ENCODE measurements around the gene C12orf57. TPM values are rescaled to one million over a fixed set of nuclear protein-coding genes. Genes with fewer than 3 reads are reported as not detected.

Gene C12orf57
- total and polyA plus RNA-seq, 9 of the 15 experiments (the other 6 are each of a cell fraction or from before 2014, with no cell fraction given), result 26.7 to 191 (median 107) TPM

DNA sequence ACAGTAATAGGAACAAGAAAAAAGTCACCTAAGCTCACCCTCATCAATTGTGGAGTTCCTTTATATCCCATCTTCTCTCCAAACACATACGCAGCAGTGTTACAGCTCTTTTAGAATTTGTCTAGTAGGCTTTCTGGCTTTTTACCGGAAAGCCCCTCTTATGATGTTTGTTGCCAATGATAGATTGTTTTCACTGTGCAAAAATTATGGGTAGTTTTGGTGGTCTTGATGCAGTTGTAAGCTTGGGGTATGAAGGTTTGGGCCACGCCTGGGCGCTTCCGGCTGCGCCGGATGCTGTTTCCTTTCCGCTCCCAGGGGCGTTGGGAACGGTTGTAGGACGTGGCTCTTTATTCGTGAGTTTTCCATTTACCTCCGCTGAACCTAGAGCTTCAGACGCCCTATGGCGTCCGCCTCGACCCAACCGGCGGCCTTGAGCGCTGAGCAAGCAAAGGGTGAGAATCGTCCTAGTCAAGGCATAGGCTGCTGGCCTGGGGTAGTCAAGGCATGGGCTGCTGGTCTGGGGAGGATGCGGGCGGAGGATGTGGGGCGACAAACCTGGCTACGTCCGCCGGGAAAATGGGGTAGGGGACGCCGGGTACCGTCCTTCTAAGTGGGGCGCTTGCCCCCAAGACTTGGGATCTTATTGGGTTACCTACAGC lies at the start of gene C12orf57, which contains the start of gene RNU7-1 (continued):
- TF ChIP-seq L3MBTL2 (IDR thresholded peaks at IDR 0.05) (no peak), PML (IDR thresholded peaks at IDR 0.05; ENCODE audit: low read length) (peak; percentile 100), MBD2 (IDR thresholded peaks at IDR 0.05; ENCODE audit: borderline replicate concordance, low read depth) (peak; percentile 87), PHTF2 (CRISPR knock-in tag; IDR thresholded peaks at IDR 0.05) (peak; percentile 76), EP400 (IDR thresholded peaks at IDR 0.05) (peak; percentile 63), CBX3 (IDR thresholded peaks at IDR 0.05; ENCODE audit: borderline replicate concordance in 1 of 2, low read length in 2 of 2) (peak in 1 of 2 experiments; percentile 54; a peak in 1 of 3 replicates), CREM (IDR thresholded peaks at IDR 0.05; ENCODE audit: low read depth) (peak; percentile 38; the same call in 1 of the 2 replicates), HEY1 (CRISPR knock-in tag; IDR thresholded peaks at IDR 0.05; ENCODE audit: borderline replicate concordance) (peak; percentile 87; the same call in 1 of the 2 replicates), HNRNPL (IDR thresholded peaks at IDR 0.05; ENCODE audit: low read depth, low read length) (peak; percentile 64; the same call in 1 of the 2 replicates), SIX5 (IDR thresholded peaks at IDR 0.05; ENCODE audit: borderline replicate concordance in 1 of 2, insufficient read depth in 1 of 2, low read depth in 1 of 2, low read length in 2 of 2) (peak in 1 of 2 experiments; percentile 17; a peak in 1 of 4 replicates), ELF4 (CRISPR knock-in tag; IDR thresholded peaks at IDR 0.05) (peak; percentile 97), CHD4 (IDR thresholded peaks at IDR 0.05; ENCODE audit: insufficient read depth, insufficient replicate concordance, low read depth, low read length, poor library complexity, severe bottlenecking) (no peak), ZNF764 (CRISPR knock-in tag; IDR thresholded peaks at IDR 0.05; ENCODE audit: low read depth) (peak; percentile 89), SMARCA4 (IDR thresholded peaks at IDR 0.05) (no peak), CXXC5 (CRISPR knock-in tag; IDR thresholded peaks at IDR 0.05) (peak; percentile 35), FOXK1 (CRISPR knock-in tag; IDR thresholded peaks at IDR 0.05; ENCODE audit: borderline replicate concordance) (peak; percentile 32; the same call in 1 of the 2 replicates), POLR2B (IDR thresholded peaks at IDR 0.05; ENCODE audit: low read depth, partially characterized antibody) (peak; percentile 99), RBM14 (IDR thresholded peaks at IDR 0.05; ENCODE audit: borderline replicate concordance, insufficient read depth, low read depth, low read length) (no peak), RB1 (IDR thresholded peaks at IDR 0.05; ENCODE audit: low read depth) (peak; percentile 66), ZNF253 (CRISPR knock-in tag; conservative IDR thresholded peaks at IDR 0.05) (peak; percentile 96), BRF1 (IDR thresholded peaks at IDR 0.05; ENCODE audit: borderline replicate concordance, extremely low read depth, insufficient read length) (no peak), KDM1A (IDR thresholded peaks at IDR 0.05) (0 out of 4 replicates have a peak, but pooled peaks of 1 of the 2 experiments have one; percentile 11), ZNF212 (CRISPR knock-in tag; IDR thresholded peaks at IDR 0.05) (peak; percentile 93)
- TF ChIP-seq, protein P1, sequence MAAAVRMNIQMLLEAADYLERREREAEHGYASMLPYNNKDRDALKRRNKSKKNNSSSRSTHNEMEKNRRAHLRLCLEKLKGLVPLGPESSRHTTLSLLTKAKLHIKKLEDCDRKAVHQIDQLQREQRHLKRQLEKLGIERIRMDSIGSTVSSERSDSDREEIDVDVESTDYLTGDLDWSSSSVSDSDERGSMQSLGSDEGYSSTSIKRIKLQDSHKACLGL (CRISPR knock-in tag; IDR thresholded peaks at IDR 0.05; ENCODE audit: borderline replicate concordance, poor library complexity, severe bottlenecking), result no peak
- TF ChIP-seq, protein P2, sequence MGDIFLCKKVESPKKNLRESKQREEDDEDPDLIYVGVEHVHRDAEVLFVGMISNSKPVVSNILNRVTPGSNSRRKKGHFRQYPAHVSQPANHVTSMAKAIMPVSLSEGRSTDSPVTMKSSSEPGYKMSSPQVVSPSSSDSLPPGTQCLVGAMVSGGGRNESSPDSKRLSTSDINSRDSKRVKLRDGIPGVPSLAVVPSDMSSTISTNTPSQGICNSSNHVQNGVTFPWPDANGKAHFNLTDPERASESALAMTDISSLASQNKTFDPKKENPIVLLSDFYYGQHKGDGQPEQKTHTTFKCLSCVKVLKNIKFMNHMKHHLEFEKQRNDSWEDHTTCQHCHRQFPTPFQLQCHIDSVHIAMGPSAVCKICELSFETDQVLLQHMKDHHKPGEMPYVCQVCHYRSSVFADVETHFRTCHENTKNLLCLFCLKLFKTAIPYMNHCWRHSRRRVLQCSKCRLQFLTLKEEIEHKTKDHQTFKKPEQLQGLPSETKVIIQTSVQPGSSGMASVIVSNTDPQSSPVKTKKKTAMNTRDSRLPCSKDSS (IDR thresholded peaks at IDR 0.05; ENCODE audit: low read depth, partially characterized antibody), result no peak
- TF ChIP-seq, protein P3, sequence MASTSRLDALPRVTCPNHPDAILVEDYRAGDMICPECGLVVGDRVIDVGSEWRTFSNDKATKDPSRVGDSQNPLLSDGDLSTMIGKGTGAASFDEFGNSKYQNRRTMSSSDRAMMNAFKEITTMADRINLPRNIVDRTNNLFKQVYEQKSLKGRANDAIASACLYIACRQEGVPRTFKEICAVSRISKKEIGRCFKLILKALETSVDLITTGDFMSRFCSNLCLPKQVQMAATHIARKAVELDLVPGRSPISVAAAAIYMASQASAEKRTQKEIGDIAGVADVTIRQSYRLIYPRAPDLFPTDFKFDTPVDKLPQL (IDR thresholded peaks at IDR 0.05; ENCODE audit: extremely low read depth, insufficient read length), result peak; percentile 99
- TF ChIP-seq, protein P4, sequence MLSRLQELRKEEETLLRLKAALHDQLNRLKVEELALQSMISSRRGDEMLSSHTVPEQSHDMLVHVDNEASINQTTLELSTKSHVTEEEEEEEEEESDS (CRISPR knock-in tag; IDR thresholded peaks at IDR 0.05), result peak; percentile 94
